ENCODE results near the gene PITRM1. TPM values are rescaled to one million over a fixed set of nuclear protein-coding genes. Genes with fewer than 3 reads are reported as not detected.

Gene PITRM1
- total RNA-seq, 6 experiments from 2014 or later = 40.7 to 59.5 (median 49.7) TPM

- no peak overlapping the region for H3K4me3 ChIP-seq
- WGBS (ENCODE audit: insufficient coverage, low coverage, low lambda C conversion rate, missing lambda C conversion rate) = 90% methylated on average over 10 of the region's 40 CpGs
- no peak for ATAC-seq
- H3K4me1 ChIP-seq = no peaks in the 10 kb centered on the region
- TF ChIP-seq CTCF (IDR thresholded peaks at IDR 0.05) = no peak
- no peak for TF ChIP-seq POLR2A (IDR thresholded peaks at IDR 0.05)
- H3K27me3 ChIP-seq = no peaks in the 10 kb centered on the region
- H3K27ac ChIP-seq = no peak overlapping the region
- peaks cover 0 to 14% (median 1%) of the 10 kb centered on the region in 4 donors for H3K36me3 ChIP-seq
- DNase-seq = no peak
- intact Hi-C loops (cut with DNase I) = no loop called here
- H3K9me3 ChIP-seq = no peaks in the 10 kb centered on the region
Measured at GRCh38 chr10:3129581-3130340, 42.8 kb downstream of the PITRM1 start.

GRCh38 chr10:3128379-3129130, 44.0 kb downstream of the PITRM1 start:
- H3K27ac ChIP-seq = no peak overlapping the region
- H3K9me3 ChIP-seq = no peaks in the 10 kb centered on the region
- peaks cover 0 to 6% (median 0%) of the 10 kb centered on the region in 4 donors for H3K36me3 ChIP-seq
- no peak for ATAC-seq
- no peak overlapping the region for H3K4me3 ChIP-seq
- TF ChIP-seq POLR2A (IDR thresholded peaks at IDR 0.05) = no peak
- TF ChIP-seq CTCF (IDR thresholded peaks at IDR 0.05) = no peak
- no peak for DNase-seq
- no peaks in the 10 kb centered on the region for H3K4me1 ChIP-seq
- no peaks in the 10 kb centered on the region for H3K27me3 ChIP-seq
- WGBS (ENCODE audit: insufficient coverage, low coverage, low lambda C conversion rate, missing lambda C conversion rate) = 96% methylated on average over 5 of the region's 24 CpGs
- intact Hi-C loops (cut with DNase I) = no loop called here

GRCh38 chr10:3127921-3128320, 44.7 kb downstream of the PITRM1 start:
- no peak overlapping the region for H3K27ac ChIP-seq
- no peak for TF ChIP-seq CTCF (IDR thresholded peaks at IDR 0.05)
- TF ChIP-seq POLR2A (IDR thresholded peaks at IDR 0.05) = no peak
- no peaks in the 10 kb centered on the region for H3K4me1 ChIP-seq
- DNase-seq (no peak), ATAC-seq (no peak)
- intact Hi-C loops (cut with DNase I) = no loop called here
- H3K9me3 ChIP-seq = no peaks in the 10 kb centered on the region
- WGBS (ENCODE audit: insufficient coverage, low coverage, low lambda C conversion rate, missing lambda C conversion rate) = 36% methylated on average over 3 of the region's 10 CpGs
- peaks cover 0 to 3% (median 0%) of the 10 kb centered on the region in 4 donors for H3K36me3 ChIP-seq
- no peaks in the 10 kb centered on the region for H3K27me3 ChIP-seq
- H3K4me3 ChIP-seq = no peak overlapping the region

- intact Hi-C loops (cut with DNase I) = no loop called here
- DNase-seq (no peak), ATAC-seq (no peak)
- H3K27me3 ChIP-seq = no peaks in the 10 kb centered on the region
- WGBS (ENCODE audit: insufficient coverage, low coverage, low lambda C conversion rate, missing lambda C conversion rate) = 37% methylated on average over 9 of the region's 25 CpGs
- no peak overlapping the region for H3K4me3 ChIP-seq
- no peaks in the 10 kb centered on the region for H3K4me1 ChIP-seq
- no peaks in the 10 kb centered on the region for H3K36me3 ChIP-seq
- H3K9me3 ChIP-seq = no peaks in the 10 kb centered on the region
- no peak overlapping the region for H3K27ac ChIP-seq
- TF ChIP-seq CTCF (IDR thresholded peaks at IDR 0.05) (no peak), POLR2A (IDR thresholded peaks at IDR 0.05) (no peak)
Measured at GRCh38 chr10:3126741-3127346, 45.7 kb downstream of the PITRM1 start.
